Raji (cell line): Measurements from ENCODE around the gene MUC12.

ENCODE experiments used
- POLR2A ChIP-seq: IDR thresholded peaks from 2 replicates; pipeline ENCODE4 v1.6.1; 2011; ENCODE audit warnings: low read depth, low read length, control low read depth; ENCODE audit not compliant: insufficient read depth

The MUC12 gene

GRCh38 chr7:100951888-100952560 is 17.3 kb upstream of the MUC12 start:
- no peak for TF ChIP-seq POLR2A

- no peak for TF ChIP-seq POLR2A
Measured at GRCh38 chr7:100952641-100953040, 16.7 kb upstream of the MUC12 start.

GRCh38 chr7:100957832-100958421 is 11.4 kb upstream of the MUC12 start:
- TF ChIP-seq POLR2A = no peak

- TF ChIP-seq POLR2A = no peak
Measured at GRCh38 chr7:100959894-100960293, 9.5 kb upstream of the MUC12 start.

- TF ChIP-seq POLR2A = no peak
Measured at GRCh38 chr7:100962537-100962936, 6.8 kb upstream of the MUC12 start.

GRCh38 chr7:100963386-100963785 is 6.0 kb upstream of the MUC12 start:
- no peak for TF ChIP-seq POLR2A

DNA sequence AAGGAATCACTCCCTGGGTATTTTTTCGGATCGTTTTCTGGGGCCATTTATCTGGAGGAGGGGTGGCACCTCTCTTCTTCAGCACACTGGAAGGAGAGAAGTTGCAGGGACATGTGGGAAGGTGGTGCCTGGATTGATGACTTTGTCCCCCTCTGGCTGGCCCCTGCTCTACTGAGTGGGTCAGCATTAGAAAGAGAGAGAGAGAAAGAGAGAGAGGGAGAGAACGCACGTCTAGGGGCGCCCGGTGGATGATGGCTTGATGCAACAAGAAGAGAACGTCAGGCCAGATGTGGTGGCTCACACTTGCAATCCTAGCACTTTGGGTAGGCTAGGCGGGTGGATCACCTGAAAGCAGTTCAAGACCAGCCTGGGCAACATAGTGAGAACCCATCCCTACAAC is 5.5 kb upstream of the MUC12 start:
- no peak for TF ChIP-seq POLR2A

- TF ChIP-seq POLR2A = no peak
Measured at GRCh38 chr7:100964630-100965029, 4.7 kb upstream of the MUC12 start.

DNA sequence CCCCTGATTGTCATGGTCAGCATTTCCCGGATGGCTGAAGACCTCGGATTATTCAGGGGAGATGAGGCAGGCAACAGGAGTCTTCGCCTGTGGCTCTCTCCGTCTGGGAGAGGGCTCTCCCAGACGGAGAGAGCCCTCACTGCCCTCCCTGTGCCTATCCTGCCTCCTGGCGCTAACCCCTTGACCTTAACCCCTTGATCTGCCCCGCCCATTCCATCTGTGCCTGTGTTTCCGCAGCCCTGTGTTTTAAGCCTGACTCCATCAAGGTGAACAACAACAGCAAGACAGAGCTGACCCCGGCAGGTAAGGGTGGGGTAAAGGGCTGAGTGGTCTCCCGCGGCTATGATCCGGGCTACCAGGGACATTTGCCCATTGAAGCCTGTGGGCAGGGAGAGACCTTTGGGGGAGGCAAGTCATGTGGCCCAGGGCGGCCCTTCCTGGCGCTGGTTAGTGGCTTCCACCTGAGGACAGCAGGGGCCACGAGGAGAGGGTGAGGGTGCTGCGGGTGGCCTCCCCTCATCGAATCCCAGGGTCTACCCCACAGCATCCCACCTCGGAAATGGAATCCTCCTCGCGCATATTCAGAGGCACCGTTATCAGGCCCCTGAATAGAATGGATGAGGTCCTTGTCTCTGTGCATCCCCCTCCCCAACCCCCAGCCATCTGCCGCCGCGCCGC is 4.2 kb upstream of the MUC12 start:
- TF ChIP-seq POLR2A = no peak

DNA sequence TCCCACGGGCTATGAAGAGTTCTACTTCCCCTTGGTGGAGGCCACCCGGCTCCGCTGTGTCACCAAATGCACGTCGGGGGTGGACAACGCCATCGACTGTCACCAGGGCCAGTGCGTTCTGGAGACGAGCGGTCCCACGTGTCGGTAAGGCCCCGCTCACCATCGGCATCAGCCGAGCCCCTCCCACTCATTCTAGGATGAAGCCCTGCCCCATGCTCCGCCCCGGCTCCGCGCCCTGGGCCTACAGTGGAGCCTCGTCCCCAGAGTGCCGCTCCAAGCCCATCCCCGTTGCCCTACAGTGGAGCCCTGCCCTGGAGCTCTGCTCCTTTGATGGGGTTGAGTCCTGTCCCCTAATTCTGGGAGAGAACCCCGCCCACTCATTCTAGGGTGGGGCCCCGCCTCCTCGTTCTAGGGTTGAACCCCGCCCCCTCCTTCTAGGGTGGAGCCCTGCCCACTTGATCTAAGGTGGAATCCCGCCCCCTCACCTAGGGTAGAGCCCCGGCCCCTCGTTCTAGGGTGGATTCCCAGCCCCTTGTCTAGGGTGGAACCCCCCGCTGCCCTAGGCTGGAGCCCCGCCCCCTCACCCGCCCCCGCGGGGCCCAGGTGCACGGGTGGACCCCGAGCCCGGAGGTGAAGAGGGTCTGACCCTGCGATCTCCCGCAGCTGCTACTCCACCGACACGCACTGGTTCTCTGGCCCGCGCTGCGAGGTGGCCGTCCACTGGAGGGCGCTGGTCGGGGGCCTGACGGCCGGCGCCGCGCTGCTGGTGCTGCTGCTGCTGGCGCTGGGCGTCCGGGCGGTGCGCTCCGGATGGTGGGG is 3.4 kb upstream of the MUC12 start:
- TF ChIP-seq POLR2A = no peak

GRCh38 chr7:100966542-100967291 is 2.6 kb upstream of the MUC12 start:
- TF ChIP-seq POLR2A = no peak

- TF ChIP-seq POLR2A = no peak
Measured at GRCh38 chr7:100967292-100967863, 2.0 kb upstream of the MUC12 start.

GRCh38 chr7:100968031-100968430 is 1.3 kb upstream of the MUC12 start:
- no peak for TF ChIP-seq POLR2A

DNA sequence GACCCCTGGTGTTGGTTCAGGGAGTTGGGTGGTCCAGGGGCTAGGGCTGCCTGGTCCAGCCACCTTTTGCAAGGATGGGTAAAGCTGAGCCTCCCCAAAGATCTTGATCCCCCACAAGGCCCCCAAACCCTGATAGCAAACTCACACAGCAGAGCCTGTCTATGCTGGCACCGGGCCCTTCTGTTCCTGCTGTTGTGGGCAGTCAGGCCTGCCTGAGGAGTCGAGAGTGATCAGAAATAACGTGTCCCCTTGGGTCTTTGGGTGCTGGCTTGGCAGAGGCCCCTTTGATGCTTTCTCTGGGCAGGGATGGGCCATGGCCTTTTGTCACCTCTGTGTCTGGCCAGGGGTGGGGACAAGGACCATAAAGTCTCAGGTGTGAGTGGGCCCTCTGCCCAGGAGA is 715 bp upstream of the MUC12 start:
- TF ChIP-seq POLR2A = no peak

DNA sequence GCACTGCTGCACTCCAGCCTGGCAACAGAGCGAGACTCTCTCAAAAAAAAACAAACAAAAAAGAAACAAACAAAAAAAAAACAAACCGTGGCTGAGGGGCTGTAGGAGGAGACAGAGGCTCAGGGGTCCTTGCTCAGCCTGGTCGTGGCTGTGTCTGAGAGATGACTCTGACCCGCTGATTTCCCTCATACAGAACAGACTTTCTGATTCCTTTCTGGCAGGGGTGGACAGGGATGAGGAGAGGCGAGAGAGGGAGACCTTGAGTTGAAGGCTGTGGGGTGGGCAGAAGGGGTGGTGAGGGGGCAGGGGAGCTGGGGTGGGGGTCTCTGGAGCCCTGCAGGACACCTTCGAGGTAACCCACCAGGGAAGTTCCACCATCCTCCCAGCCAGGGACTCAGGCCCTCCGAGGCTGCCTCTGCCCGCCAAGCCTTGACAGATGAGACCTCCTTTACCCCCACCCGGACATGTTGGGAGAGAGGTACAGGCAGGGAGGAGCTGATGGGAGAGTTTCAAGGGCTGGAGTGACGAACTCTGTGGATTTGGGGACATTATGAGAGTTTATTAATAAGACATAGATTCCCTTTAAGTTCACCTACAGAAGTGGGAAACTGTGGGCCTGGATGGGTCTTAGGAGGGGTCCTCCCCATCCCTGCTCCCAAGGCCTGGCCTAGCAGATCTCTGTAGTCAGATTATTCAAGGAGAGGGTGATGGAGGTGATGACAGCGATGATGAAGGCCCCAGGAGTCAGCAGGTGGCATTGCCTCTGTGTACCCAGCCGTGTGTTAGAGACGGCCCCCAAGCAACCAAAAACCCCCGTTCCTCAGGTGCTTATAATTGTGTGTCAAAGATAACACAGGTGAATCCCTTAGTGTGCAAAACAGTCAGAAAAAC is 2.0 kb downstream of the MUC12 start:
- TF ChIP-seq POLR2A = no peak
